NCI-H524 treated with DMSO at 0.1 percent for 48 hours (cell line): Measurements from ENCODE around the gene POU6F2.
"Not testable (repeated sequence)": the region's sequence is repeated elsewhere in the genome, so short reads cannot be mapped to it uniquely, and the experiment has no call there.

Source experiments
- DNase-seq: peaks from one replicate; lab custom pipeline; 2025; lab: John Stamatoyannopoulos, UW

Gene POU6F2

GRCh38 chr7:38977685-38978084, at the start of gene POU6F2:
Gene POU6F2, plus strand, starts transcription at chr7:38977909. Its CDS starts 45 bp downstream, at chr7:38977954.
- DNase-seq: no peak

- DNase-seq: no peak
These were observed 49.2 kb upstream of the POU6F2 start for GRCh38 chr7:38928506-38928905.

GRCh38 chr7:38929460-38930171, 48.1 kb upstream of the POU6F2 start:
- peak; percentile 61 for DNase-seq

GRCh38 chr7:38932509-38933168, 45.1 kb upstream of the POU6F2 start:
- DNase-seq: no peak

- no peak for DNase-seq
These were observed 43.7 kb upstream of the POU6F2 start for GRCh38 chr7:38934051-38934450.

- DNase-seq: no peak
These were observed 43.2 kb upstream of the POU6F2 start for GRCh38 chr7:38934536-38934935.

GRCh38 chr7:38936641-38937040, 41.1 kb upstream of the POU6F2 start:
- no peak for DNase-seq

- no peak for DNase-seq
These were observed 39.7 kb upstream of the POU6F2 start for GRCh38 chr7:38938001-38938485.

- no peak for DNase-seq
These were observed 39.1 kb upstream of the POU6F2 start for GRCh38 chr7:38938589-38938988.

GRCh38 chr7:38940774-38941173, 36.9 kb upstream of the POU6F2 start:
- DNase-seq: no peak

- no peak for DNase-seq
These were observed 35.2 kb upstream of the POU6F2 start for GRCh38 chr7:38942431-38943051.

GRCh38 chr7:38947541-38947940, 30.2 kb upstream of the POU6F2 start:
- not testable (repeated sequence) for DNase-seq

GRCh38 chr7:38950309-38950708, 27.4 kb upstream of the POU6F2 start:
- DNase-seq: no peak

GRCh38 chr7:38951213-38951612, 26.5 kb upstream of the POU6F2 start:
- no peak for DNase-seq

- DNase-seq: no peak
These were observed 24.5 kb upstream of the POU6F2 start for GRCh38 chr7:38953227-38953626.

GRCh38 chr7:38953971-38954370, 23.7 kb upstream of the POU6F2 start:
- no peak for DNase-seq

GRCh38 chr7:38955892-38956291, 21.8 kb upstream of the POU6F2 start:
- DNase-seq: no peak

- no peak for DNase-seq
These were observed 15.7 kb upstream of the POU6F2 start for GRCh38 chr7:38962028-38962427.

- DNase-seq: no peak
These were observed 12.8 kb upstream of the POU6F2 start for GRCh38 chr7:38964921-38965320.

GRCh38 chr7:38973760-38974159, 3.9 kb upstream of the POU6F2 start:
- no peak for DNase-seq

GRCh38 chr7:38975944-38976392, 1.7 kb upstream of the POU6F2 start:
- DNase-seq: no peak

GRCh38 chr7:38978491-38978890, 782 bp downstream of the POU6F2 start:
- DNase-seq: no peak

GRCh38 chr7:38992203-38992602, 14.5 kb downstream of the POU6F2 start:
- DNase-seq: no peak
